ENCODE measurements around the gene VAPA. TPM values are rescaled to one million over a fixed set of nuclear protein-coding genes. Genes with fewer than 3 reads are reported as not detected.

VAPA gene
- total and polyA plus RNA-seq, 5 donors from 2014 or later: 163 to 286 (median 262) TPM

DNA sequence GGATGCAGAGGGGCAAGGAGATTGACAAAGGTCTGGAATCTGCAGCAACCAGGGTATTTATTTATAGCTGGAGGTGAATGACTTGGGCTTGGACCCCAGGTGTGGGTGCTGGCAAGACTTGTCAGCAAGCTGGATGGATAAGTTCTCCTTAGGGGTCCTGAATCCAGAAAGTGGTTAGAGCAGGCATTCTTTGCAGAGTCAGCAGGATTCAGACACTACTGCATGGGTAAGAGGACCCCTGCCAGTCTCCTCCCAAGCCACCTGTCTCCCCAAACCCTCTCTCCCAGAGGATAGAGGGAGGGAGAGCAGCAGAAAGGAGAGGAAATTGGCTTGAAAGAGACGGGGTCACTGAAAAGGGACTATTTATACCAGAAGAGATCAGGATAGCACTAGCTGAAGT, 89.5 kb downstream of the VAPA start:
- H3K36me3 ChIP-seq (ENCODE audit: control insufficient read depth, insufficient read depth, low read length): no peaks in the 10 kb centered on the region
- no peaks in the 10 kb centered on the region for H3K36me3 Mint-ChIP-seq
- ATAC-seq (ENCODE audit: low read depth in 2 of 2) (no peak), DNase-seq (no peak)
- H3K27me3 Mint-ChIP-seq: peaks cover 2% of the 10 kb centered on the region
- no peak overlapping the region for H3K27ac ChIP-seq (ENCODE audit: insufficient read depth, low read length, poor library complexity, severe bottlenecking)
- H3K9me3 Mint-ChIP-seq: peaks cover under 1 to 19% (median 5%) of the 10 kb centered on the region in 7 donors
- no peak overlapping the region for H3K4me3 ChIP-seq (ENCODE audit: low read depth, low read length)
- H3K4me1 Mint-ChIP-seq: no peaks in the 10 kb centered on the region
- no peak overlapping the region for H3K27ac Mint-ChIP-seq
- H3K4me1 ChIP-seq (ENCODE audit: control insufficient read depth, insufficient read depth, low read length, poor library complexity, severe bottlenecking): no peaks in the 10 kb centered on the region
- H3K4me3 Mint-ChIP-seq: no peak overlapping the region
- H3K9me3 ChIP-seq (ENCODE audit: control insufficient read depth in 2 of 2, low read length in 2 of 2): peaks cover under 1 to 10% of the 10 kb centered on the region in 2 experiments
- no peaks in the 10 kb centered on the region for H3K27me3 ChIP-seq (ENCODE audit: control insufficient read depth, insufficient read depth, low read length)

DNA sequence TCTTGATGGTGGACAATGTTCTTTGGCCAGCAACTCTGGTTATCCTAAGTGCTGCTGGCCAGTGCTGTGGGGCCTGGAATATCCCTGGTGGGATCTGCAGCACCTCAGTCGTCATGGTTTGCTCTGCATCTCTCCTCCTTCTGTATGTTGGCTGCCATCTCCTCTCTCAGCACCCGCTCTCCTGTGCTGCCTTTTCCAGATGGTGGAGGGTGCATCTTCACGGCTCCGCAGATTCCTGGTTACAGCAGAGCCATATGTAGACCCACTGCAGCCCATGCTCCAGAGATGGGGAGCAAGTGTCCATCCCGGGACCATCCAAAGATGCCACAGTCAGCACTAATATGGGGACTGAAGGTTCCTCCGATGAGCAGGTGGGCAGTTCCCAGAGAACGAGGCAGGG, 90.0 kb downstream of the VAPA start:
- H3K36me3 ChIP-seq (ENCODE audit: control insufficient read depth, insufficient read depth, low read length): no peaks in the 10 kb centered on the region
- DNase-seq (no peak), ATAC-seq (ENCODE audit: low read depth in 2 of 2) (no peak)
- no peak overlapping the region for H3K27ac ChIP-seq (ENCODE audit: insufficient read depth, low read length, poor library complexity, severe bottlenecking)
- H3K9me3 ChIP-seq (ENCODE audit: control insufficient read depth in 2 of 2, low read length in 2 of 2): peaks cover 0 to 6% of the 10 kb centered on the region in 2 experiments
- H3K27me3 ChIP-seq (ENCODE audit: control insufficient read depth, insufficient read depth, low read length): no peaks in the 10 kb centered on the region
- Mint-ChIP-seq H3K27ac (no peak overlapping the region), H3K4me1 (no peaks in the 10 kb centered on the region), H3K4me3 (no peak overlapping the region), H3K27me3 (no peaks in the 10 kb centered on the region), H3K36me3 (no peaks in the 10 kb centered on the region), H3K9me3 (peaks cover 0 to 16% (median 4%) of the 10 kb centered on the region in 7 donors)
- H3K4me3 ChIP-seq (ENCODE audit: low read depth, low read length): no peak overlapping the region
- H3K4me1 ChIP-seq (ENCODE audit: control insufficient read depth, insufficient read depth, low read length, poor library complexity, severe bottlenecking): no peaks in the 10 kb centered on the region

DNA sequence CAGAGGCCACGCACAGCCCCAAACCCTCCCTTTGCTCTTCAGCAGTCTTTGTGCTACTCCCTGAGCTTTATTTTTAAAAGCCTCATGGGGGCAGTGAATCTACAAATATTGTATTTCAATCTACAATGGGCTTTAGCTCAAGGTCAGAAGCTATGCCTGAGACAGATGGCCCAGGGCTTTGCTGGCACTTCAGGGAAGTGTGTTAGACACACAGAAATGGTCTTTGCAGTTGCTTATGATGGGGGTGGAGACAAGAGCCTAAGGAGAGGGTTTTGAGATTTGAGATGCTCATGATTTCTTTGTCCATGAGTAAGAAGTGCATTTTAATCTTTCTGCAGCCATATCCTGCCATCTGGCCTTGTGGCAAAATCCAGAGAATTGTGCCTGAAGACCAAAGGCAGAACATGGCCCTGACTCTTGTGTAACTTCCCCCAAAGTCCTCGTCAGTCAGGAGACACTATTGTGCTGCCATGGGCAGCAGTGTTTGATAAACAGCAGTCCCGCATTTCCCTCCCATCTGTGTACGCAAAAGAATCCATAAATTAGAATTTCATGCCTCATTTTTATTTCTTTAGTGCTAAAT, 92.6 kb downstream of the VAPA start:
- H3K9me3 Mint-ChIP-seq: peaks cover 0 to 4% (median 0%) of the 10 kb centered on the region in 7 donors
- Histone ChIP-seq H3K4me1 (ENCODE audit: control insufficient read depth, insufficient read depth, low read length, poor library complexity, severe bottlenecking) (no peaks in the 10 kb centered on the region), H3K4me3 (ENCODE audit: low read depth, low read length) (no peak overlapping the region), H3K9me3 (ENCODE audit: control insufficient read depth in 2 of 2, low read length in 2 of 2) (no peaks in the 10 kb centered on the region), H3K27me3 (ENCODE audit: control insufficient read depth, insufficient read depth, low read length) (no peaks in the 10 kb centered on the region), H3K27ac (ENCODE audit: insufficient read depth, low read length, poor library complexity, severe bottlenecking) (no peak overlapping the region), H3K36me3 (ENCODE audit: control insufficient read depth, insufficient read depth, low read length) (no peaks in the 10 kb centered on the region)
- ATAC-seq (ENCODE audit: low read depth in 2 of 2): no peak
- H3K4me3 Mint-ChIP-seq: no peak overlapping the region
- H3K27ac Mint-ChIP-seq: no peak overlapping the region
- no peaks in the 10 kb centered on the region for H3K4me1 Mint-ChIP-seq
- H3K36me3 Mint-ChIP-seq: no peaks in the 10 kb centered on the region
- H3K27me3 Mint-ChIP-seq: no peaks in the 10 kb centered on the region
- no peak for DNase-seq

GRCh38 chr18:10008006-10008647, 94.3 kb downstream of the VAPA start:
- Histone ChIP-seq H3K36me3 (ENCODE audit: control insufficient read depth, insufficient read depth, low read length) (no peaks in the 10 kb centered on the region), H3K27ac (ENCODE audit: insufficient read depth, low read length, poor library complexity, severe bottlenecking) (no peak overlapping the region), H3K27me3 (ENCODE audit: control insufficient read depth, insufficient read depth, low read length) (no peaks in the 10 kb centered on the region), H3K4me3 (ENCODE audit: low read depth, low read length) (no peak overlapping the region), H3K4me1 (ENCODE audit: control insufficient read depth, insufficient read depth, low read length, poor library complexity, severe bottlenecking) (no peaks in the 10 kb centered on the region), H3K9me3 (ENCODE audit: control insufficient read depth in 2 of 2, low read length in 2 of 2) (no peaks in the 10 kb centered on the region)
- Mint-ChIP-seq H3K9me3 (no peaks in the 10 kb centered on the region), H3K27ac (no peak overlapping the region), H3K36me3 (no peaks in the 10 kb centered on the region), H3K4me3 (no peak overlapping the region), H3K4me1 (no peaks in the 10 kb centered on the region), H3K27me3 (no peaks in the 10 kb centered on the region)
- DNase-seq (no peak), ATAC-seq (ENCODE audit: low read depth in 2 of 2) (no peak)

Other genes with a start within 250 kb of the VAPA start
- gene RAB31, start 205.7 kb upstream of the VAPA start, total RNA-seq: 5.8 TPM
- 1 to 10 TPM in 2 of 4 donors, under 1 TPM in 2; 0.78 to 2.4 (median 1.1) TPM for gene RAB31, start 205.7 kb upstream of the VAPA start, polyA plus RNA-seq
- not detected for gene TXNDC2, start 28.0 kb upstream of the VAPA start, total RNA-seq
- not detected for gene TXNDC2, start 28.0 kb upstream of the VAPA start, polyA plus RNA-seq

All from CD4-positive, CD25-positive, alpha-beta regulatory T cell (primary cell).